NCI-H774 (cell line): ENCODE measurements around the gene SFMBT2.
"Not testable (repeated sequence)": the region's sequence is repeated elsewhere in the genome, so short reads cannot be mapped to it uniquely, and the experiment has no call there.

Experiments
- DNase-seq: peaks from one replicate; lab custom pipeline; 2025; lab: John Stamatoyannopoulos, UW

The SFMBT2 gene

DNA sequence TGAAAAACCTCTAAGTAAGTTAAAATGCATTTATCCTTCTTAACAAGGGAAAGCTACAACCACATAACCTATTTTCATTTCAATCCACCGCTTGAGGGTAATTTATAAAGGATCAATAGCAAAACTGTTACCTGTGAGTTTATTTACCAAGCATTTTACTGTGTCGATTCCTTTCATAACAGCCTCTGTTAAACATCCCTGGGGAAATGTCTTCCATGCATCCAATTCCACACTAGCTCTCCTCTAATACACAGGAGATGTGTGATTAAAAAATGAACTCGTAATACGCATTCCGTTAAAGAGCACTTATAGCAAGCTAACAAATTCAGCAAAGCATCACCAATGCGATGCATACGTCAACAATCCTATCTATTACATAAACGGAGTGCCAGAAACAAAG lies 185.7 kb downstream of the SFMBT2 start:
- DNase-seq, result no peak

DNA sequence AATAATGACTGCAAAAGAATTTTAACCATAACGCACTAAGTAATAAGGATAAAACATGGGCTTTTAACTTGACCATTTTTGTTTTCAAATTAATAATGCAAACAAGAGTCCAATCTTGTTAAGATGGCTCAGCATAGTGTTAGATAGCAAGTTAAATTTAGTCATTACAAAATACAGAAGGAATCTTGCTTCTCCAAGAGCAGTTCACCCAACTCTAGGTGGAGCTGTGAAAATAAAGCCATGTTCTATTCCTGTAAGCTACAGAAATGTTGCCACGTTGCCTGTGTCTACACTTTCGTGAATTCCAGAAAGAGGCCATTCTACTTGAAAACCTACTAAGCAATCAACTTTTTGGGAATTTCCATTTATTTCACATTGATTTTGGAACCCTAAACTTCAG lies 191.9 kb downstream of the SFMBT2 start:
- DNase-seq, result no peak

DNA sequence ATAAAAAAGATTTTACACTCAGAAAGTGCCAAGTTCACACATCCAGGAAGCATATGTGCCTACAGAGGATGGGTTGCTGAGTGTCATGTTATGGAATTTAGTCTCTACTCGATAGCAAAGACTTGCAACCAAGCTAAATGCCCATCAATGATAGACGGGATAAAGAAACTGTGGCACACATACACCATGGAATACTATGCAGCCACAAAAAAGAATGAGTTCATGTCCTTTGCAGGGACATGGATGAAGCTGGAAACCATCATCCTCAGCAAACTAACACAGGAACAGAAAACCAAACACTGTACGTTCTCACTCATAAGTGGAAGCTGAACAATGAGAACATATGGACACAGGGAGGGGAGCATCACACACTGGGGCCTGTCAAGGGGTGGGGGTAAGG lies 198.1 kb downstream of the SFMBT2 start:
- DNase-seq, result not testable (repeated sequence)

DNA sequence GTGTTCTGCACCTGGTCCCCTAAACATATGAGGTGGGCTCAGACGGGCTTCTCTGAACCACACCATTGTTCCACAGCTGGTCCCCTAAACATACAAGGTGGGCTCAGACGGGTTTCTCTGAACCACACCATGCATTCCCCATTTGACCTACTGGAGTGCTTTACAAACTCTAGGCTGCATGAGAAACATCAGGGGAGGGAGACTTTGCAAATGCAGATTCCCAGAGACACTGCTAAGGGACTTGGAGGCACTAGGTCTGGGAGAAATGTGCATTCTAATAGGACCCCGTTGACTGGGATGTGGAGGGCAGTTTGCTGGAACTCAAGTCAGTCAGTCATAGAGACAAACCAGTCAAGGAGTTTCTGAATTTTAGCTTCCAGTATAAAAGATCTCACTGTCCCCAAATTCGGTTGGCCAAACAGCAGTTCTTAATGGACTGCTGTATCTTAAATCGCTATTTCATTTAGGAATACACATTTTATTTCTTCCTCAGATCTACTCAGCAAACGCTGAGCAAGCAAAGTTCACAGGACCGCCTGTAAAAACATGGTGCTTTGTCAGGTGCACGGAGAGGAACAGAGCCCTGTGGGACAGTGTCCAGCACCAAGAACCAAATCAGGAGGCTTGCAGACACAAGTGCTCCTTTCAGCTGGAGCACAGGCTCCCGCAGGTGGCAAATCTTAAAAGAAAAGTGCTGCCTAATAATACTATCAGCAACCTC lies 198.8 kb downstream of the SFMBT2 start:
- no peak for DNase-seq

DNA sequence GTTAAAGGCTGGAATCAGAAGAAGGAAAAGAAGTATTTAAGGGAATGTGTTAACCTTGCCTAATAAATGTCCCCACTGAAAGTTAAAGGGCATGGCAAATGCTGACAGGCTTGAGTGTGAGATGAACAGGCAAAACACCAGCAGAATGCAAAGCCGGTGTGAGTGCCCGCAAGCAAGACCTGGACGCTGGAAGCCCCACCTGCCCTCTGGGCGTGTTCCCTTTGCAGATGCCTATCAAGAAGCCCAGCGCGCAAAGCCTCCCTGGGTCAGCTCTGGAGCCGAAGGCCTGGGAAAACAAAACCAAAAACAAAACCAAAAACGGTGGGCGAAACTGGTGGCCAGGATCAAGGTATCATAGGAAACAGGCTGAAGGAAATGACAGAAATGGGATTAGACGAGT lies 200.3 kb downstream of the SFMBT2 start:
- DNase-seq, result no peak

DNA sequence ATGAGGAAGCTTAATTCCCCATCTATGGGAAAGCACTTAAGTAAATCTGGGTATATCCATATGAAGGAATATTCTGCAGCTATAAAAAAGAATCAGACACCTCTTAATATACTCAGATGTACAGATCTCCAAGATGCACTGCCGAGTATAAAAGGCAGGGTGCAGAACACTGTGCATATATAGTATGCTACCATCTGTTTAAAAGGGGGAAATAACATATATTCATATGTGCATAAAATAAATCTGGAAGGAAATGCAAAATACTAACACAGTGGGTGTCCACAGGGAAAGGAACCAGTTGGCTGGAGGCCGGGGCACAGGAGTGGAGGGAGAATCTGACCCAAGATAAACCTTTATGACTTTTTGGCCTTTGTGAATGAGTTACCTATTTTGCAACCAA lies 201.4 kb downstream of the SFMBT2 start:
- DNase-seq, result no peak

DNA sequence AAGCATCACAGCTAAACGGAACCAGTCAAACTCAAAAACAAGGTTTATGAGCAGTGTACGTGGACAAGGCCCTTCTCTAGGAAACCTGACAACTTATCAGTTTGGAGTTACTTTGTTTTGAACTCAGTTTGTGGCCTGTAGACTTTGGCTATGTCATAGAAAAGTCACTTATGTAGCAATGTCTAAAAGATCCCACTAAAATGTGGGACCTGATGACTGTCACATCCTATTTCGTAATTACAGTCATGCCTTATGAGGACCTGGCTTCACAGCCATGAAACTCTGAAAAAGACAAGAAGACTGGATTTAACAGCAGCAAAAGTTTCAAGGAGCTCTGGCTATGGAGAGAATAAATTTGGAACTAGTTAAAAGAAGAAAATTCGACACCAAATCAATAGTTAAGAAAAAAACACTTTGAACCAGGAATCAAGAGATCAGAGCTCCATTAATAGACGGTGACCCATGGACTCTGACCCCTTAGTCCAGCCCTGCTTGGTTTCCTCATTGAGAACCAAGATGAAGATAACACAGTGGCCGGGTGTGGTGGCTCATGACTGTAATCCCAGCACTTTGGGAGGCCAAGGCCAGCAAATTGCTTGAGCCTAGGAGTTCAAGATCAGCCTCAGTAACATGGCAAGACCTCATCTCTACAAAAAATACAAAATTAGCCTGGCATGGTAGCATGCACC lies 204.3 kb downstream of the SFMBT2 start:
- DNase-seq, result no peak

DNA sequence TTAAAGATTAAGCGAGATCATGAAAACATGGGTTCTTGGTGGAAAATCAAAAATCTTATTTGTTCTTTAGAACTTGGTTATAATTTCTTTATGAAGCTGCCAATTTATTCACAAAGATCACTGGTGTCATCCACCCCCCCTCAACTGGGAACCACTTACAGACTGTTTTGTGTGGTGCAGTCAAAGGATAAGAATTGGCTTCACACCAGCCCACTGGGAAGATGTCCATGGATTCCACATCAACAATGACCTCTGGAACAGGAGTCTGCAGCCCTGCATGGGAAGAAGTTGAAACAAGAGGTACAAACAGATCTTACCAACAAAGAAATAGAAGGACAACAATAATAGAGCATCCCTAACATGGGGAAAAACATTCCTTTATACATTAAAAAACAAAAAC lies 205.2 kb downstream of the SFMBT2 start:
- no peak for DNase-seq

DNA sequence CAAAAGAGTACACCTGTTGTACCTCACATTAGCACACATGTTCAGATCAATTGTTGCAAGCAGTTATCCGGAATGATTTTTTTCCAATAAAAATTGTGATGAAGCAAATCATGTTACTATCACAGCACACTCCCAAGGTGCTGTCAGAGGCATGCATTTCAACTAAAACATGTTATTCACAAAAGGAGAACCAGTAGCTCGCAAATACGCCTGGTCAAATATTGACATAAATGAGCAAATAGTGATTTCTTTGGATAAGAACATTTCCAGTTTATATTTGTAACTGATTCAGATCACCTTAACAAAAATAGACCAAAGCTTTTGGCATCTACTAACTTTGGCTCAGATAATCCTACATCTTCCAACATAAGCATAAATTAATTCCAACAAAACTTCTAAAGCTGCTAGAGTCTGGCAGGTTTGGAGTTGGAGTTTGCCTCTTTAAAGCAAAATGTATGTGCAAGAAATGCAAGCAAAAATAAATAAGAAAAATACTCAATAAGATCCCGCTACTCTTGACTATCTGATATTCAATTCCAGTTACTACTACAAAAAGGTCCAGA lies 208.0 kb downstream of the SFMBT2 start:
- DNase-seq, result no peak

DNA sequence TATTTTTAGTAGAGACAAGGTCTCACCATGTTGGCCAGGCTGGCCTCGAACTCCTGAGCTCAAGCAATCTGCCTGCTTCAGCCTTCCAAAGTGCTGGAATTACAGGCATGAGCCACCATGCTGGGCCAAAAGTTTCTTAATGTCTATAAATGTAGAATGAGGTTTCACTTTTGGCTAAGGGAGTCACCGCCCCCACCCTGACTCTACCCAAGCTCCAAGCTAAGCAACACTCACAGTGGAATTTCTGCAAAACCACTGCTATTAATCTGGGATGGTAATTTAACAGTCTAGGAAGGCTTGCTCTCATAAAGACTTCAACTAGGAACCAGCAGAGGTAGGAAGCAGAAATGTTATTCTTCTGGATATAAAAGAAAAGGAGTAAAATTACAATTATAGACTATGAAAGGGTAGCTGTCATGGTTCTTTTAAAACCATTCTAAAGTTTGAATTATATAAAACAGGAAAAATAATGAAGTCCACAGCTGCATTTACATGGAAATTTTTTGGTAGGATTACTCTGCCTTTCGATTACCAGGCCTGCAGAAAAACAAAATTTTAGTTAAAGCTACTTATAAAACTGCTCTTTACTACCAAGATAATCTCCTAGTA lies 211.6 kb downstream of the SFMBT2 start:
- no peak for DNase-seq

DNA sequence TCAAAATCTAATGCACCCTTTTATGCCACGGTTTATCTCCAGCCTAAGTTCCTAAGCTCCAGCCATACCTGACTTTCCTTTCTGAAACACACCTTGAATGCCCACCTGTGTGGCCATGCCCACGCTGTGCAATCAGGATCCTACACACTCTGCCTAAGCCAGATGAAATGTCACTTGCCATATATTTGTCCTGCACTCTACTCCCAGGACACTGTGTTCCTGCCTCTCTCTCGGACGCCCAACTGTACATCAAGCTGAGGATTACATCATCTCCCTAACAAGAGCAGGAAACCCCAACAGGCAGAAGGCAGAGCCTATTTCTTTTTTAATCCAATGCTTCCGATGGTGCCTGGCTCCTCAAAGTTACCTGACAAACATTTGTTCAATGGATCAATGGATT lies 214.6 kb downstream of the SFMBT2 start:
- DNase-seq, result no peak

DNA sequence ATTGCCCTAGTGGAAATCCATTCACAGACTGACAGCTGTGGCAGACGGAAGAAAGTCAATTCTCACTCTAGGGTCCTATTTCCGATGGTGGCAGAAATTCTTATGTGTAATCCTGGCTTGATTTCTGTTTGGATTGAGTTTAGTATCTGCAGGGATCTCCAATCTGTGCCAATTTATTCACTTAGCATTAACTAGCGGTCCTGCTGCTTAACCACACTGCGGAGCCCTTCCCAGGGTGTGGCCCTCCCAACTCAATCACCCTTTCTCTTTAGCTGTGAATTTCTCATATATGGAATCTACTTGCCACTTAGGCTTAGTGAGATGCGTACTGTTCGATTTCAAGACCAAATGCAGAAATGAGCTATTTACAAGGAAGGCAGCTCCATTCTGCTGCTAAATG lies 215.7 kb downstream of the SFMBT2 start:
- DNase-seq, result no peak

DNA sequence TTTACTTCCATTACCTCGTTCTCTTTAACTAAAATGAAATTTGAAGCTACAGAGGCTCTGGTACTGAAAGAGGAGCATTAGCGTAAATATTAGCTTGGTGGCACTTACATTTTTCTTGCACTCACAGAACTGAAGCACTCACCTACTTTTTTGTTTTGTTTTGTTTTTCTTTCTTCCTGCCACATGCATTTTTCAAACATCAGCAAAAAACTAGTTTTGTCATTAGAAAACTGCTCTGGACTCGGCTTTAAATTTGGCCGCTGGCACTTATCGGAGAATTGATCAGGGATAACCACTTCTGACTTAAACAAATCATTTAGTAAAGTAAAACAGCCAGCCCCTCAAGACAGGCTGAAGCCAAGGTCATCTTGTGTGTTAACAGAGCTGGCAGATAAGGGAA lies 216.3 kb downstream of the SFMBT2 start:
- no peak for DNase-seq

DNA sequence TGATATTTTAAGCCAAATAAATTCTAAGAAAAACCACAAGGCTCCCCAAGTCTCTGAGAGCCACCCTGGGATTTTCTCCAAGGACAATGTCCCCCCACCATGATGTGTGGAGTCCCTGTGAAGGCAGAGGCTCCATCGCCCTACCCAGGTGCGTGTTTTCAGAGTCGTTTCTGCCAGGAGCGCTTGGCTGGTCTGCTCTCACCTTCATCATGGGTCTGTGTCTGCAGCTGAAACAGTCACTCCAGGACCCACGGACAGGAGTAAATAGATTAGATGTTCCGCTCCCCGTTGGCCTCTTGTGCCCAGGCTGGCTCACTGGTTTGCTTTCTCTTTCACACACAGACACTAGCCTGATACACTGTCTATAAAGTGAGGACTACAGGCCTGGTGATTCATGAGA lies 217.5 kb downstream of the SFMBT2 start:
- no peak for DNase-seq

DNA sequence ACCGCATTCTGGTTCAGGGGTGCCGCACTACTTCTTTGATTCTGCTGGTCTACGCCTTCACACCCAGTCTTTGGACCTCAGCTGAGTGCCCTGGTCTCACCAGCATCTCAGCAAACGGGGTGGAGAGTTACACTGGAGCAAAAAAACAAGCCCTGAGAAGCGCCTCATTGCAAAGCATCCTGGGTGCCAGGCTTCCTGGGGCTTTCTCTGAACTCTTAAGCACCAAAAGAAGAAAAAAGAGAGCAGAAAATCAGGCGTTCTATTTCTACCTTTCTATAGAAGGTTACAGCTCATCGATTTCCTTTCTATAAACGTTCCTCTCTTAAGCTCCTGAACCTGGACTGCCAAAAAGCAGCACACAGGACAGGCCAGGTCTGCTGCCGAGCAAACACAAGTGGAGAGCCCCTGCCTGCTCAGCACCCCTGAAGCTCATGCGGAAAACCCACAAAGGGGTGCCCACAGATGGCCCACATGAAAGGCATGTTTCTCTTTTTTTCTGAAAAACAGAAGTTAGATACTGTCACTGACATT lies 217.9 kb downstream of the SFMBT2 start:
- no peak for DNase-seq

DNA sequence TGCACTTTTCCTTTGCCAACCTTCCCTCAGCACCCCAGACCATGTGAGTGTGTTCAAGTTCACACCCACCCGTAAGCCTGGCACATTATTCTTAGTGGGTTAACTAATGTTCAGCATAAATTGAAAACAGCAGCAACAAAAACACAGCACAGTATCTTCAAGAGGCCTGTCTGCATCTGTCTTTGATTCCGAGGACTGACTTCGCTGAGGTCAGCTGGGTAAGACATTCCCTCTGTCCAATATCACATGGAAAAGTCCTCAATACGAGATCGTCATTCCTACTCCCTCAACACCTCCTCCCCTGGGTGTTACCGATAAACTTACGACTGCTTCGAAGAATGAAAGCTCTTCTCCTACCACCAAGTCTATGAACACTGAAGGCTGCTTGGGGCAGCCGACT lies 218.8 kb downstream of the SFMBT2 start:
- no peak for DNase-seq

DNA sequence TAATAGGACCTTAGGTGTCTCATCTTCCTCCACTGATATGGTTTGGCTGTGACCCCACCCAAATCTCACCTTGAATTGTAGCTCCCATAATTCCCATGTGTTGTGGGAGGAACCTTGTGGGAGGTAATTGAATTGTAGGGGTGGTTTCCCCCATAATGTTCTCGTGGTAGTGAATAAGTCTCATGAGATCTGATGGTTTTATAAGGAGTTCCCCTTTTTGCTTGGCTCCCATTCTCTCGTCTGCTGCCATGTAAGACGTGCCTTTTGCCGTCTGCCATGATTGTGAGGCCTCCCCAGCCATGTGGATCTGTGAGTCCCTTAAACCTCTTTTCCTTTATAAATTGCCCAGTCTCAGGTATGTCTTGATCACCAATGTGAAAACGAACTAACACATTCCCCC lies 220.1 kb downstream of the SFMBT2 start:
- not testable (repeated sequence) for DNase-seq

DNA sequence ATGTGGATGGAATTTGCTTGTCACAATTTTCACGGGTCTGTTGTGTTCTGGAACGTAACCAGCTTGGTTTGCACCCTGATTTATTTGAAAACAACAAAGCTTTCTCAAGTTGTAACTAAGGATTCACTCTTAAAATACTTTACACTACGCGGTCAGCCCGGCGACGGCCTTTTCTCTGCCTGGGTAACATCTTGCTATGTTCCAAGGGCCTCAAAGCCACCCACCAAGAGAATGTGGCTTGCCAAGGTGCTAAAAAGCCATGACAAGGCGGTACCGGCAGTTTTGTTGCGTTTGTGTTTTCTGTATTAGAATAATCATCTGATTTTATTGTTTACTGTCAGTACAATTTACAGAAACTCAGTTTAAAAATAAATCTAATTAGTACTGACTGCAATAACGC lies 220.9 kb downstream of the SFMBT2 start:
- DNase-seq, result no peak

DNA sequence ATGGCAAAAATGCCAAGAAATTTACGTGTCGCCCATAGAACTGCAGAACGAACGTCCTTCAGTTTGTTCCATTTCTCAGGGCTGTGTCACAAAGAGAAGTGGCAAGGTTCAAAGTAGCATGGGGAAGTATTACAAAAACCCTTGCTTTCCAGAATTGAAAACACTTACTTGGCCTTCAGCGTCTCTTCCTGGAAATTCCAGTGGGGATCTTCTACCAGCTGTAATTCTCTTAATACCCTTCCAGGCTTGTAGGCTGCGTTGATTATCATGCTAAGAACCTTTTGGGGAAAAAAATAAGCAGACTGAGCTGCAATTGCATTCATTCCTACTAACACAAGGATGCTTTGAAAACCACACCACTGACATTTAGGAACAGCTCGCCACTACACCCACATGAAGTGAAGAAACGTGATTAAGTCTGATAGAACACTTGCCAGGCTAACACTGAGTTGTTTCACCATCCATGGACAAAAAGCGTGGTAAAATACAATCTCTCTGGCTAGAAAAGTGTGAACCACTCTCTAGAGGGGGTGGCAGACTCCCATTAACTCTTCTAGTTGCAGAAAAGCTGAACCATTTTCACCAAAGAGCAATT lies 222.3 kb downstream of the SFMBT2 start:
- DNase-seq, result no peak

DNA sequence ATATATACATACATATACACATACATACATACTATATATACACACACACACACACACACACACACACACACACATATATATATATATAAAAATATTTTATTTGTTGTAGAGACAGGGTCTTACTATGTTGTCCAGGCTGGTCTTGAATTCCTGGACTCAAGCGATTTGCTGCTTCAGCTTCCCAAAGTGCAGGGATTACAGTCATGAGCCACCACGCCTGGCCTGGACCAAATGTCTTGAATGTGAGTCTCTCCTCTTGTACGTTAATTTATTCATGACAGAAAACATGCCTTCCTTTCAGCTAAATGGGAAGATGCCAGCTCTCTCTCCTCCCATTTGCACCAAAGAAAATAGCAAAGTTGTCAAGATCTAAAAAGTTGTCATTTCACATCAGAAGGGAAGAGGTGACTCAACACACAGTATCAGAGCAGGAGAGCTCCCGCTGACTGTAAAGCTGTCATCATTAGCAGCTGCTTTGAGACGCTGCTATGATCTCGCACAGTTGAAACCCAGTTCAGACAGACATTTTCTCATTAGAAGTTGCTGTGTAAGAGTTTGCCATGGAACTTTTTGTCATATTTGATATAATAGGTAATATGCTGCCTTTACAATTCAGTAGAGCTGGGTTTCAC lies 224.3 kb downstream of the SFMBT2 start:
- DNase-seq, result no peak

DNA sequence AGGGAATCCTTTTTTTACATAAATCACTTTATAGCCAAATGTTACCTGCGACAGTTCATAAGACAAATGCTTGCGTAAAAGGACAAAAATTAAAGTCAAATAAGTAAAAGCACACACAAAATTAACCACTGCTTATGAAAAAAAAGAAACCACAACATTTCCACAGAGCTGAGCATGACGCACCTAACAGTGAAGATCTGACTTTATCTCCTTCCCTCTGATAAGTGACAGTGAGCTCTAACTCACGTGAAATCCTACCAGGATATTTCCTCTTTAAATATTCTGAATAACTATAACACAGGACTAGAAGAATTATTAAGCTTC lies 225.5 kb downstream of the SFMBT2 start:
- DNase-seq, result no peak

DNA sequence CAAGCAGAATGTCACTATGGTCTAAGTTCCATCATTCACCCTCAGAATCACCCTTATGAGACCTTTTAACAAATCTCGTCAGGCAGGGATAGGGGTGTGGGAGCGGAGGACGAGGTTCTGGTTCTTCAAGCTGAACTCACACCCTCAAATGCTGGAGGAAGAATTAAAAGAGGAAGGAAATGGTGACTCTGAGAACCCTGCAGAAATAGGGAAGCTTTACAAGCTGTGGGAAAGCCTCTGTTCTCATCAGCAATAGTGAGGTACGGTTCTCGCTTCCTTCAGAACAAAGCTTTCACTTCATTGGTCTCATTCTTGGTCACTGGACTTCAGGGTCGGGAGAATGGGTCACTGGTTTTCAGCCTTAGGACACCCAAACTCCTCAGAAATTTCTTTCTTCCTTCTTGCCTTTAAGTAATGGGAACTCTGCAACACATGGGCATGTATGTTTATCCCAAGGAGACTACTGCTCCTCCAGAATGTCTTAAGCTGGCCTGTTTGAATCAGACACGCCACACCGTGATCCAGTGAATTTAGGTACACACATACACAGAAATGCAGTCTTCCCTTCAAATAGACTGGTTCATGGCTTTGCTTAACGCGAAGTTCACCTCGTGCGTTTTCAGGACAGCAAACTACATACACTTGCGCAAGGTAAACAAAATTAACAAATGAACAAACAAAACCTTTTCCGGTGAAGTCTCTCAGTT lies 226.0 kb downstream of the SFMBT2 start:
- no peak for DNase-seq
